GM20431 (cell line): ENCODE data around the gene KCNC1.

Source experiments
- in situ Hi-C: fragments of 300-500 bp; cut with MseI, MboI; formaldehyde crosslinking; loops from one replicate; pipeline ENCODE4 v1.15.0; 2020; ENCODE audit warnings: low sequenced_read_pairs; ENCODE audit not compliant: unreplicated experiment

Gene KCNC1

GRCh38 chr11:17735818-17736578 is 1.4 kb downstream of the KCNC1 start:
- in situ Hi-C loops, result no loop called here

- in situ Hi-C loops, result no loop called here
Measured at GRCh38 chr11:17736579-17736893, 2.0 kb downstream of the KCNC1 start.

GRCh38 chr11:17736930-17737817 is 2.6 kb downstream of the KCNC1 start:
- in situ Hi-C loops, result no loop called here

- in situ Hi-C loops, result no loop called here
Measured at GRCh38 chr11:17738151-17738973, 3.8 kb downstream of the KCNC1 start.

- in situ Hi-C loops, result no loop called here
Measured at GRCh38 chr11:17739945-17740338, 5.4 kb downstream of the KCNC1 start.

GRCh38 chr11:17740649-17741235 is 6.2 kb downstream of the KCNC1 start:
- in situ Hi-C loops, result no loop called here

GRCh38 chr11:17741487-17741886 is 6.9 kb downstream of the KCNC1 start:
- in situ Hi-C loops, result no loop called here

- in situ Hi-C loops, result no loop called here
Measured at GRCh38 chr11:17742019-17742418, 7.4 kb downstream of the KCNC1 start.

- in situ Hi-C loops, result no loop called here
Measured at GRCh38 chr11:17743026-17743807, 8.6 kb downstream of the KCNC1 start.

- in situ Hi-C loops, result no loop called here
Measured at GRCh38 chr11:17743808-17744119, 9.2 kb downstream of the KCNC1 start.

- in situ Hi-C loops, result no loop called here
Measured at GRCh38 chr11:17744151-17744940, 9.8 kb downstream of the KCNC1 start.

- in situ Hi-C loops, result no loop called here
Measured at GRCh38 chr11:17745023-17745772, 10.6 kb downstream of the KCNC1 start.

GRCh38 chr11:17746096-17746495 is 11.5 kb downstream of the KCNC1 start:
- in situ Hi-C loops, result no loop called here

- in situ Hi-C loops, result no loop called here
Measured at GRCh38 chr11:17747131-17747955, 12.8 kb downstream of the KCNC1 start.

GRCh38 chr11:17748044-17748443 is 13.5 kb downstream of the KCNC1 start:
- in situ Hi-C loops, result no loop called here

- in situ Hi-C loops, result no loop called here
Measured at GRCh38 chr11:17748761-17749721, 14.5 kb downstream of the KCNC1 start.
